Nephron (organoid): ENCODE results near the gene RBFOX1.

Experiments
- H3K27ac Mint-ChIP-seq, 3 experiments: 2 replicates each; pipeline ENCODE4 v1.8.0; 2020; ENCODE audit warnings: mixed read lengths in 3 of 3, mild to moderate bottlenecking in 2 of 3, moderate library complexity in 1 of 3
- H3K27me3 Mint-ChIP-seq: 2 replicates; pipeline ENCODE4 v1.8.0; 2021; ENCODE audit warnings: low read depth, mild to moderate bottlenecking, moderate library complexity, mixed read lengths
- H3K36me3 Mint-ChIP-seq: 2 replicates; pipeline ENCODE4 v1.8.0; 2020; ENCODE audit warnings: low read depth, mixed read lengths
- H3K4me1 Mint-ChIP-seq: 2 replicates; pipeline ENCODE4 v1.8.0; 2020; ENCODE audit warnings: mixed read lengths
- H3K4me3 Mint-ChIP-seq, 3 experiments: 2 replicates each; pipeline ENCODE4 v1.8.0; 2020; ENCODE audit warnings: mild to moderate bottlenecking in 3 of 3, mixed read lengths in 3 of 3, moderate library complexity in 2 of 3
- H3K9me3 Mint-ChIP-seq: 2 replicates; pipeline ENCODE4 v1.8.0; 2020; ENCODE audit warnings: mixed read lengths
- CTCF ChIP-seq, 3 experiments: fragments of 200-600 bp; sonication (generic); IDR thresholded peaks; one replicate each; pipeline ENCODE4 v1.5.0; 2021; ENCODE audit warnings: antibody characterized with exemption in 3 of 3; ENCODE audit not compliant: unreplicated experiment in 3 of 3

Gene RBFOX1

GRCh38 chr16:7612671-7613070 lies 280.0 kb downstream of the RBFOX1 start:
- no peaks in the 10 kb centered on the region for H3K27me3 Mint-ChIP-seq
- TF ChIP-seq CTCF (IDR thresholded peaks at IDR 0.05; ENCODE audit: unreplicated experiment in 3 of 3) = no peak

GRCh38 chr16:7613518-7613917 lies 280.9 kb downstream of the RBFOX1 start:
- H3K27me3 Mint-ChIP-seq = no peaks in the 10 kb centered on the region

More at GRCh38 chr16:7612671-7613070, 280.0 kb downstream of the RBFOX1 start:
- Mint-ChIP-seq H3K4me3 (no peak overlapping the region), H3K9me3 (no peaks in the 10 kb centered on the region), H3K27ac (peak overlapping the region in 2 of 3 experiments; percentile 2 to 17), H3K4me1 (peaks cover 18% of the 10 kb centered on the region), H3K36me3 (peaks cover 4% of the 10 kb centered on the region)

GRCh38 chr16:7614021-7614795 lies 281.6 kb downstream of the RBFOX1 start:
- no peak for TF ChIP-seq CTCF (IDR thresholded peaks at IDR 0.05; ENCODE audit: unreplicated experiment in 3 of 3)
- H3K4me1 Mint-ChIP-seq = peaks cover 18% of the 10 kb centered on the region
- H3K36me3 Mint-ChIP-seq = peaks cover 4% of the 10 kb centered on the region
- peak overlapping the region in 1 of 3 experiments; percentile 13 for H3K27ac Mint-ChIP-seq
- H3K4me3 Mint-ChIP-seq = no peak overlapping the region
- H3K27me3 Mint-ChIP-seq = no peaks in the 10 kb centered on the region
- H3K9me3 Mint-ChIP-seq = no peaks in the 10 kb centered on the region

More at GRCh38 chr16:7613518-7613917, 280.9 kb downstream of the RBFOX1 start:
- Mint-ChIP-seq H3K9me3 (no peaks in the 10 kb centered on the region), H3K4me3 (no peak overlapping the region), H3K27ac (no peak overlapping the region), H3K36me3 (peaks cover 4% of the 10 kb centered on the region), H3K4me1 (peaks cover 18% of the 10 kb centered on the region)
- TF ChIP-seq CTCF (IDR thresholded peaks at IDR 0.05; ENCODE audit: unreplicated experiment in 3 of 3) = no peak

- Mint-ChIP-seq H3K27me3 (no peaks in the 10 kb centered on the region), H3K36me3 (peaks cover 4% of the 10 kb centered on the region), H3K9me3 (no peaks in the 10 kb centered on the region), H3K4me3 (no peak overlapping the region), H3K4me1 (peaks cover 18% of the 10 kb centered on the region), H3K27ac (no peak overlapping the region)
- TF ChIP-seq CTCF (IDR thresholded peaks at IDR 0.05; ENCODE audit: unreplicated experiment in 3 of 3) = no peak
These were observed 282.9 kb downstream of the RBFOX1 start for GRCh38 chr16:7615565-7615964.

- H3K27me3 Mint-ChIP-seq = peaks cover 3% of the 10 kb centered on the region
- H3K36me3 Mint-ChIP-seq = no peaks in the 10 kb centered on the region
- no peaks in the 10 kb centered on the region for H3K9me3 Mint-ChIP-seq
- no peak overlapping the region for H3K27ac Mint-ChIP-seq
- no peak overlapping the region for H3K4me3 Mint-ChIP-seq
- no peak for TF ChIP-seq CTCF (IDR thresholded peaks at IDR 0.05; ENCODE audit: unreplicated experiment in 3 of 3)
- H3K4me1 Mint-ChIP-seq = no peaks in the 10 kb centered on the region
These were observed 292.5 kb downstream of the RBFOX1 start for GRCh38 chr16:7624871-7625766.
